HepG2 (cell line): ENCODE results near the gene UQCRC2. TPM values are rescaled to one million over a fixed set of nuclear protein-coding genes. Genes with fewer than 3 reads are reported as not detected.

ENCODE experiments used
- ATAC-seq: fragments of 200-7000 bp; cut with Tn5 transposase; 3 replicates; pipeline ENCODE4 v1.9.1; 2020; ENCODE audit warnings: mild to moderate bottlenecking, moderate library complexity
- BruUV-seq: library from RNA; stranded (reverse); fragments of 400-500 nt; replicated peaks from 2 replicates; lab custom pipeline; 2021; lab: Mats Ljungman, UMichigan
- CTCF ChIA-PET: fragments of 300-600 bp; formaldehyde crosslinking; extraction: SDS; loops from one replicate; lab custom pipeline; 2021; ENCODE audit warnings: low total read pairs, inconsistent platforms, low intra/inter-chr PET ratio; lab: Yijun Ruan, JAX
- POLR2A ChIA-PET: fragments of 350-600 bp; sonication (Branson Sonifier 250); formaldehyde crosslinking; loops from one replicate; lab custom pipeline; 2020; ENCODE audit warnings: antibody characterized with exemption, inconsistent platforms; lab: Yijun Ruan, JAX
- DNase-seq: peaks from one replicate; pipeline ENCODE4 v3.0.0-alpha.2; 2015; ENCODE audit warnings: low spot score
- FAIRE-seq: peaks from 3 replicates; lab custom pipeline; 2011; peaks lifted over from hg19 to GRCh38; lab: Jason Lieb, UNC
- H2AFZ ChIP-seq: one replicate; pipeline ENCODE4 v1.6.1; 2011; ENCODE audit warnings: low read length, inconsistent platforms
- H3K27ac ChIP-seq: fragments of 300-600 bp; 3 replicates; pipeline ENCODE4 v1.8.0; 2011; ENCODE audit warnings: mixed run types, mild to moderate bottlenecking, mixed read lengths, low read length, inconsistent platforms; ENCODE audit not compliant: insufficient read depth; ENCODE audit errors: extremely low read length
- H3K27me3 ChIP-seq, 2 experiments: fragments of 200-600 bp in 1 of 2; 2 replicates in 1 of 2; 3 replicates in 1 of 2; pipeline versions ENCODE4 v1.6.0 to v1.8.0; 2011; ENCODE audit warnings: low read length in 2 of 2, mild to moderate bottlenecking in 2 of 2, moderate library complexity in 2 of 2, inconsistent platforms in 1 of 2; ENCODE audit not compliant: insufficient read depth in 2 of 2, control insufficient read depth in 1 of 2
- H3K36me3 ChIP-seq, 2 experiments: fragments of 200-600 bp in 1 of 2; replicated peaks in 1 of 2; 2 replicates in 1 of 2; 3 replicates in 1 of 2; pipeline versions ENCODE4 v1.5.1 to v1.8.0; 2011; ENCODE audit warnings: low read length in 2 of 2, inconsistent platforms in 1 of 2; ENCODE audit not compliant: insufficient read depth in 2 of 2, control insufficient read depth in 1 of 2
- H3K4me1 ChIP-seq: 2 replicates; pipeline ENCODE4 v1.5.1; 2012; ENCODE audit warnings: low read length, inconsistent platforms; ENCODE audit not compliant: insufficient read depth
- H3K4me2 ChIP-seq: 2 replicates; pipeline ENCODE4 v1.6.0; 2011; ENCODE audit warnings: low read depth, low read length, inconsistent platforms
- H3K4me3 ChIP-seq, 3 experiments: fragments of 200-600 bp in 1 of 3; sonication (generic), shearing (Covaris generic) in 1 of 3; replicated peaks in 1 of 3; 2 replicates each; pipeline ENCODE4 v1.5.1; 2011 to 2016; ENCODE audit warnings: low read length in 3 of 3, inconsistent platforms in 2 of 3, low read depth in 2 of 3, mild to moderate bottlenecking in 2 of 3, control low read depth in 1 of 3, mixed read lengths in 1 of 3; ENCODE audit not compliant: insufficient read depth in 1 of 3
- H3K79me2 ChIP-seq: one replicate; pipeline ENCODE4 v1.6.1; 2011; ENCODE audit warnings: low read length, inconsistent platforms; ENCODE audit not compliant: insufficient read depth
- H3K9ac ChIP-seq: 2 replicates; pipeline ENCODE4 v1.6.0; 2011; ENCODE audit warnings: mild to moderate bottlenecking, low read depth, low read length, inconsistent platforms; ENCODE audit not compliant: insufficient read depth
- H3K9me3 ChIP-seq: 2 replicates; pipeline ENCODE4 v1.5.1; 2012; ENCODE audit warnings: mild to moderate bottlenecking, low read length
- H4K20me1 ChIP-seq: 2 replicates; pipeline ENCODE4 v1.6.0; 2011; ENCODE audit warnings: inconsistent platforms, mild to moderate bottlenecking, low read length, moderate library complexity; ENCODE audit not compliant: insufficient read depth
- GATAD2A ChIP-seq: IDR thresholded peaks from 2 replicates; pipeline ENCODE4 v1.6.1; 2016
- HNF4A ChIP-seq: sonication (generic); formaldehyde crosslinking; IDR thresholded peaks from 2 replicates; pipeline ENCODE4 v1.4.0; 2020; ENCODE audit warnings: missing genetic modification reagents
- HNF4G ChIP-seq, 2 experiments: sonication (generic) in 1 of 2; formaldehyde crosslinking in 1 of 2; IDR thresholded peaks; 2 replicates each; pipeline versions ENCODE4 v1.4.0 to v1.6.1; 2011 to 2020; ENCODE audit warnings: borderline replicate concordance in 2 of 2, low read depth in 2 of 2, mild to moderate bottlenecking in 2 of 2, low read length in 1 of 2, missing genetic modification reagents in 1 of 2, moderate library complexity in 1 of 2
- ISL2 ChIP-seq: sonication (generic); formaldehyde crosslinking; IDR thresholded peaks from 2 replicates; pipeline ENCODE4 v1.5.0; 2020; ENCODE audit warnings: missing genetic modification reagents
- KAT8 ChIP-seq: IDR thresholded peaks from 2 replicates; pipeline ENCODE4 v1.6.1; 2016; ENCODE audit warnings: missing genetic modification reagents, missing compliant biosample characterization
- RAD51 ChIP-seq: fragments of 450-650 bp; IDR thresholded peaks from 2 replicates; pipeline ENCODE4 v1.6.1; 2016; ENCODE audit warnings: borderline replicate concordance
- RFXANK ChIP-seq: IDR thresholded peaks from 2 replicates; pipeline ENCODE4 v1.6.1; 2016
- SOX13 ChIP-seq, 3 experiments: fragments of 450-650 bp in 1 of 3; sonication (generic) in 1 of 3; formaldehyde crosslinking in 1 of 3; IDR thresholded peaks in 2 of 3; conservative IDR thresholded peaks in 1 of 3; 2 replicates each; pipeline versions ENCODE4 v1.5.0 to v1.6.1; 2016 to 2020; ENCODE audit warnings: antibody characterized with exemption in 1 of 3, mild to moderate bottlenecking in 1 of 3, missing compliant biosample characterization in 1 of 3, missing genetic modification reagents in 1 of 3, moderate library complexity in 1 of 3
- SOX5 ChIP-seq: IDR thresholded peaks from 2 replicates; pipeline ENCODE4 v1.6.1; 2016; ENCODE audit warnings: borderline replicate concordance
- ZFP1 ChIP-seq: IDR thresholded peaks from 2 replicates; pipeline ENCODE4 v1.6.1; 2016
- ZNF563 ChIP-seq: sonication (generic); formaldehyde crosslinking; IDR thresholded peaks from 2 replicates; pipeline ENCODE4 v1.8.0; 2022; ENCODE audit warnings: mild to moderate bottlenecking, moderate library complexity, missing genetic modification reagents
- ZNF616 ChIP-seq: sonication (generic); formaldehyde crosslinking; IDR thresholded peaks from 2 replicates; pipeline ENCODE4 v1.5.0; 2020; ENCODE audit warnings: low read depth, mild to moderate bottlenecking, missing genetic modification reagents
- ZNF644 ChIP-seq: IDR thresholded peaks from 2 replicates; pipeline ENCODE4 v1.6.1; 2016; ENCODE audit warnings: low read depth
- ZNF710 ChIP-seq: sonication (generic); formaldehyde crosslinking; IDR thresholded peaks from 2 replicates; pipeline ENCODE4 v1.5.0; 2020; ENCODE audit warnings: mild to moderate bottlenecking, missing genetic modification reagents, borderline replicate concordance
- ZNF775 ChIP-seq: sonication (generic); formaldehyde crosslinking; IDR thresholded peaks from 2 replicates; pipeline ENCODE4 v1.4.0; 2020; ENCODE audit warnings: missing genetic modification reagents, mild to moderate bottlenecking, moderate library complexity, borderline replicate concordance
- ZNF878 ChIP-seq: sonication (generic); formaldehyde crosslinking; IDR thresholded peaks from 2 replicates; pipeline ENCODE4 v1.8.1; 2023; ENCODE audit warnings: mild to moderate bottlenecking, missing genetic modification reagents, moderate library complexity
- WGBS: methylation state at CpG from one replicate; pipeline ENCODE4 v1.1.6; 2017; ENCODE audit warnings: low lambda C conversion rate; 5-methylcytosine and 5-hydroxymethylcytosine counted together
- in situ Hi-C: cut with HindIII; loops from 2 replicates; pipeline ENCODE4 v1.10.0; 2017; ENCODE audit warnings: low pct_unique_long_range_greater_than_20kb; ENCODE audit not compliant: extremely low pct_ligation_motif_present
- intact Hi-C: fragments of 100-400 bp; cut with micrococcal nuclease; formaldehyde crosslinking; loops from one replicate; pipeline ENCODE4 v1.10.0; 2022; ENCODE audit not compliant: unreplicated experiment
- polyA plus RNA-seq, 8 experiments: library from polyadenylated mRNA; depleted of rRNA in 3 of 8; stranded (reverse) in 7 of 8; unstranded in 1 of 8; fragments of >200 nt; fragmentation: Illumina TruSeq in 4 of 8; extraction: Trizol in 4 of 8; gene quantifications; 2 replicates each; pipeline versions ENCODE4 v1.2.1 to v1.2.3, GENCODE V29; 2011 to 2016; ENCODE audit warnings: low read depth in 4 of 8, missing spikeins in 1 of 8, mixed read lengths in 1 of 8; ENCODE audit not compliant: insufficient read depth in 1 of 8
- total RNA-seq, 5 experiments: library from RNA; depleted of rRNA; stranded (reverse); fragments of >200 nt; fragmentation: Illumina TruSeq; extraction: Trizol; gene quantifications; 2 replicates each; pipeline ENCODE4 v1.2.3, GENCODE V29; 2016; ENCODE audit warnings: low read depth in 1 of 5

Gene UQCRC2
- total and polyA plus RNA-seq, 2 of the 13 experiments (the other 11 are each of a cell fraction or from before 2014, with no cell fraction given), result 442 to 536 TPM

DNA sequence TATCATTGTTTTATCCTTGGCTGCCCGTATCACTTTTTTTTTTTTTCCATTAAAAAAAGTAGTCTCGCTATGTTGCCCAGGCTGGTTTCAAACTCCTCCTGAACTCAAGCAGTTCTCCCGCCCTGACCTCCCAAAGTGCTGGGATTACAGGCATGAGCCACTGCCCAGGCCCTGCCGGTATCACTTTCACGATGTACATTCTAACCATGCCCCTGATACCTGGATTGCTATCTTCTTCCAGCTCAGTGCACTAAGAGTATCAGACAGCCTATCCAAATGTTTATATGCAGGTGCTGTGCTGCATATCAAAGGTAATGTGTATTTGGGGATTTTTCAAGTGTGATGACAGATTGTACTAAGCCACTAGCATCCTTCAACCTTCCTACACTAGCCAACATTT is 69.0 kb downstream of the UQCRC2 start:
- no peaks in the 10 kb centered on the region for H4K20me1 ChIP-seq
- ChIA-PET POLR2A (no interaction called here), CTCF (no interaction called here)
- H3K4me2 ChIP-seq, result no peak overlapping the region
- H3K27me3 ChIP-seq, result no peaks in the 10 kb centered on the region
- intact Hi-C loops (no loop called here), in situ Hi-C loops (no loop called here)
- no peaks in the 10 kb centered on the region for H3K9me3 ChIP-seq
- H3K79me2 ChIP-seq, result peaks cover 73% of the 10 kb centered on the region
- no peak overlapping the region for H3K4me3 ChIP-seq
- no peak overlapping the region for H3K27ac ChIP-seq
- FAIRE-seq, result no peak
- no peak overlapping the region for H3K9ac ChIP-seq
- ATAC-seq, result no peak
- DNase-seq, result no peak
- no peak overlapping the region for H2AFZ ChIP-seq
- H3K4me1 ChIP-seq, result peaks cover 51% of the 10 kb centered on the region
- no TSS peak for BruUV-seq
- no peak for TF ChIP-seq ZNF616 (CRISPR knock-in tag)
- no peak for TF ChIP-seq ZNF878 (CRISPR knock-in tag)
- no peak for TF ChIP-seq ZFP1 (CRISPR knock-in tag)
- TF ChIP-seq ZNF710 (CRISPR knock-in tag), result no peak
- no peak for TF ChIP-seq RAD51
- no peak for TF ChIP-seq ZNF563 (CRISPR knock-in tag)
- H3K36me3 ChIP-seq, result no peaks in the 10 kb centered on the region
- WGBS, result 97% methylated on average over 5 of the region's 5 CpGs

DNA sequence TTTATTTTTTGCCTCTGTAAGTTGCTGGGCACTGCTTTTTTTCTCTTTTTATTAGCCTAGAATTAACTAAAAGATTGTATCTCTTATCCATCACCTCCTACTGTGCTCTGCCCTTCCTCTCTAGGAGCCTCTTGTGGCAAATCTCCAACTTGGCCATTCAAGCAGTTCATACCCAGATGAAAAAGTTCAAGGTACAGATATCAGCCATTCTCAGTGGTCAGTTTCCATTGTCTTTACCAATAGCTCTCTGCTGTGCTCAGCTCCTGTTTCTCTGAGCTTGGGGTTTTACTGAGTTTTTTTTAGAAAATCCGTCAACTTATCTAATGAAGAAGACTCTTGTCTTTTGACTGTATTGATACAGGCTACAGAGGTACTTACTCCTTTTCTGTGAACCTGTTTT is 70.3 kb downstream of the UQCRC2 start:
- in situ Hi-C loops (no loop called here), intact Hi-C loops (no loop called here)
- Histone ChIP-seq H3K79me2 (peaks cover 71% of the 10 kb centered on the region), H3K27me3 (no peaks in the 10 kb centered on the region), H4K20me1 (no peaks in the 10 kb centered on the region), H3K4me3 (no peak overlapping the region), H3K36me3 (no peaks in the 10 kb centered on the region), H3K27ac (no peak overlapping the region), H3K4me2 (no peak overlapping the region), H3K4me1 (peaks cover 57% of the 10 kb centered on the region), H2AFZ (no peak overlapping the region), H3K9me3 (no peaks in the 10 kb centered on the region), H3K9ac (no peak overlapping the region)
- CTCF ChIA-PET, result no interaction called here
- ATAC-seq, result peak; percentile 52; the same call in 2 of the 3 replicates
- DNase-seq, result no peak
- POLR2A ChIA-PET, result interaction anchor here (6.5 kb wide), 1 partner anchor 15 kb away, joined by 40 read pairs; the partner anchor contains the start of gene MOSMO
- TF ChIP-seq ISL2 (CRISPR knock-in tag) (no peak), RFXANK (CRISPR knock-in tag) (no peak), ZNF775 (CRISPR knock-in tag) (no peak), SOX5 (peak; percentile 21; the same call in 1 of the 2 replicates), SOX13 (IDR thresholded peaks at IDR 0.05) (no peak), SOX13 (CRISPR knock-in tag; conservative IDR thresholded peaks at IDR 0.05 in 1 of 2, IDR thresholded peaks at IDR 0.05 in 1 of 2) (peak in 1 of 2 experiments; percentile 53; a peak in 1 of 4 replicates), GATAD2A (CRISPR knock-in tag) (0 out of 2 replicates have a peak, but pooled peaks have one; percentile 18), ZNF644 (peak; percentile 81; the same call in 1 of the 2 replicates), HNF4G (IDR thresholded peaks at IDR 0.05; ENCODE audit: borderline replicate concordance, low read depth, low read length) (0 out of 2 replicates have a peak, but pooled peaks have one; percentile 15), HNF4G (CRISPR knock-in tag; IDR thresholded peaks at IDR 0.05; ENCODE audit: borderline replicate concordance, low read depth) (no peak), HNF4A (CRISPR knock-in tag) (peak; percentile 52), KAT8 (0 out of 2 replicates have a peak, but pooled peaks have one; percentile 15)
- peak; percentile 30 for FAIRE-seq
- WGBS, result 88% methylated on average over 1 of the region's 1 CpG
- BruUV-seq, result no TSS peak
